ENCODE results near the gene STAT3. TPM values are rescaled to one million over a fixed set of nuclear protein-coding genes. Genes with fewer than 3 reads are reported as not detected.

The STAT3 gene
- total and polyA plus RNA-seq, 4 donors, result 34.1 to 297 (median 178) TPM

DNA sequence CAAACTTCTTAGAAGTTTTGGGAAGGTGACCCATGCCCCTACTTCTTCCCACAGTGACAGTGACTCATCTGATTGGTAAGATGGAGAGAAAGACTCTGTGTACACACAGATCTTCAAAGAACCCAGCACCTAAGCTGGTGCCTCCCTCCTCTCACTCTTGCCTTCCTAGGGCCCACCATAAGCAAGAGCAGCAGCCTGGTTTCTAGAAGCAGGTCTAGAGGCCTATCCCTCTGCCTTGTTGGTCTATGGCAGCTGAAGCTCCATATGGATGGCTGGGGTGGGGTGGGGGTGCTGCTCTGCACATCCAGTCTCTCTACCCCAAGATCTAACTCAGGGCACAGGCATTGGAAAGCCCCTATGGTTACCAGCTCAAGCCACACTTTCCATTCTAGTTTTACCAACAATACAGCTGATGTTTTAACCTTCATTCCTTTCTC lies 47.5 kb downstream of the STAT3 start:
- Histone ChIP-seq H3K4me1 (ENCODE audit: control insufficient read depth in 1 of 2, insufficient read depth in 2 of 2, low read length in 2 of 2) (peaks cover 0 to 1% of the 10 kb centered on the region in 2 donors), H3K4me3 (ENCODE audit: low read length in 2 of 2) (no peak overlapping the region), H3K9me3 (ENCODE audit: control insufficient read depth, low read length) (no peaks in the 10 kb centered on the region), H3K36me3 (ENCODE audit: control insufficient read depth in 1 of 2, insufficient read depth in 2 of 2, low read length in 1 of 2) (peaks cover 11 to 13% of the 10 kb centered on the region in 2 donors), H3K27ac (ENCODE audit: low read depth in 1 of 2, low read length in 2 of 2) (no peak overlapping the region), H3K27me3 (ENCODE audit: control insufficient read depth in 1 of 2, insufficient read depth in 2 of 2, low read length in 1 of 2) (no peaks in the 10 kb centered on the region)
- intact Hi-C loops (cut with DNase I), result no loop called here
- no peak for ATAC-seq (ENCODE audit: low FRiP score)
- DNase-seq, result no peak

DNA sequence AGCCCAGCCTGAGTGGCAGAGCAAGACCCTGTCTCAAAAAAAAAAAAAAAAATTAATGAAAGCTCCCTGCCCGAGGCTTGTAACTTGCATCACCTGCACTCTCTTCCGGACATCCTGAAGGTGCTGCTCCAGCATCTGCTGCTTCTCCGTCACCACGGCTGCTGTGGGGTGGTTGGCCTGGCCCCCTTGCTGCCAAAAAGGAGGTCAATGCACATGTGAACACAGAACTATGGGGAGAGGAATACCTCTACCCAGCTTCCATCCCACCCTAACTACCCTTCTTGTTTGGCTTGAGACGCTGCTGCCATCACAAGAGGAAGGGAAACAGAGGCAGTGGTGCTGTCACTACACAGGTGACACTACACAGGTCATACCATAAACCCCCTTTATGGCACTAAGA lies 49.0 kb downstream of the STAT3 start:
- no peak for ATAC-seq (ENCODE audit: low FRiP score)
- peaks cover 10 to 15% of the 10 kb centered on the region in 2 donors for H3K36me3 ChIP-seq (ENCODE audit: control insufficient read depth in 1 of 2, insufficient read depth in 2 of 2, low read length in 1 of 2)
- intact Hi-C loops (cut with DNase I), result no loop called here
- no peak overlapping the region for H3K27ac ChIP-seq (ENCODE audit: low read depth in 1 of 2, low read length in 2 of 2)
- no peak overlapping the region for H3K4me3 ChIP-seq (ENCODE audit: low read length in 2 of 2)
- no peaks in the 10 kb centered on the region for H3K9me3 ChIP-seq (ENCODE audit: control insufficient read depth, low read length)
- no peaks in the 10 kb centered on the region for H3K27me3 ChIP-seq (ENCODE audit: control insufficient read depth in 1 of 2, insufficient read depth in 2 of 2, low read length in 1 of 2)
- peaks cover 0 to 1% of the 10 kb centered on the region in 2 donors for H3K4me1 ChIP-seq (ENCODE audit: control insufficient read depth in 1 of 2, insufficient read depth in 2 of 2, low read length in 2 of 2)
- WGBS, 2 donors, result 85 to 89% methylated on average over 5 of the region's 5 CpGs
- no peak for DNase-seq

DNA sequence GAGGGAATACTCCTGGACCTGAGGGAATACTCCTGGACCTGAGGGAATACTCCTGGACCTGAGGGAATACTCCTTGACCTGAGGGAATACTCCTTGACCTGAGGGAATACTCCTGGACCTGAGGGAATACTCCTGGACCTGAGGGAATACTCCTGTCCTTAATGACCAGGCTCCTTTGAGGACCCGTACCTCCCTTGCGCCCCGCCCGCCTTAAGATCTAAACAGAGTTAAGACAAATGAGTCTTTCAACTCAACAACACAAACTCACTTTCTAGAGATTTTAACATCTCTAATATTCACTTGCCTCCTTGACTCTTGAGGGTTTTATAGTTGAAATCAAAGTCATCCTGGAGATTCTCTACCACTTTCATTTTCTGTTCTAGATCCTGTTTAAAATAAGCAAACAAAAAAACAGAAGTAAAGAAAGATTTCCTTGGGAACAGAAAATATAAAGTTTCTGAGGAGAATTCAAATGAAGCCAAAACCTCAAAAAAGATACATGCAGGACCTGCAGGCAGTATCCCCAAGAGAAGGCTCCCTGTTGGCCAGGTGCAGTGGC lies 49.7 kb downstream of the STAT3 start:
- Histone ChIP-seq H3K4me1 (ENCODE audit: control insufficient read depth in 1 of 2, insufficient read depth in 2 of 2, low read length in 2 of 2) (peaks cover 0 to 1% of the 10 kb centered on the region in 2 donors), H3K9me3 (ENCODE audit: control insufficient read depth, low read length) (no peaks in the 10 kb centered on the region), H3K36me3 (ENCODE audit: control insufficient read depth in 1 of 2, insufficient read depth in 2 of 2, low read length in 1 of 2) (peaks cover 11 to 15% of the 10 kb centered on the region in 2 donors), H3K27me3 (ENCODE audit: control insufficient read depth in 1 of 2, insufficient read depth in 2 of 2, low read length in 1 of 2) (no peaks in the 10 kb centered on the region), H3K4me3 (ENCODE audit: low read length in 2 of 2) (no peak overlapping the region), H3K27ac (ENCODE audit: low read depth in 1 of 2, low read length in 2 of 2) (no peak overlapping the region)
- DNase-seq (no peak), ATAC-seq (ENCODE audit: low FRiP score) (no peak)
- 87 to 91% methylated on average over 4 of the region's 4 CpGs for whole genome bisulfite sequencing, 2 donors
- intact Hi-C loops (cut with DNase I), result no loop called here

DNA sequence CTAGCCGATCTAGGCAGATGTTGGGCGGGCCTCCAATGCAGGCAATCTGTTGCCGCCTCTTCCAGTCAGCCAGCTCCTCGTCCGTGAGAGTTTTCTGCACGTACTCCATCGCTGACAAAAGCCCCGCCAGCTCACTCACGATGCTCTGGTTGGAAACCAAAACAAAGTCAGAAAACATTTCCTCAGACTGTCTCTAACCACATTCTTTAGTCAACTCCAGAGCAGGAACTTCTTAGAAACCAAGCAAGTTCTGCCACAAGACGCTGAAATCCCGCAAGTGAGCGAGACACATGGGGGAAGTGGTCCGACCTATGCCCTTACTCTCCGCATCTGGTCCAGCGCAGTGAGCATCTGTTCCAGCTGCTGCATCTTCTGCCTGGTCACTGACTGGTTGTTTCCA lies 50.8 kb downstream of the STAT3 start:
- H3K36me3 ChIP-seq (ENCODE audit: control insufficient read depth in 1 of 2, insufficient read depth in 2 of 2, low read length in 1 of 2), result peaks cover 14 to 15% of the 10 kb centered on the region in 2 donors

DNA sequence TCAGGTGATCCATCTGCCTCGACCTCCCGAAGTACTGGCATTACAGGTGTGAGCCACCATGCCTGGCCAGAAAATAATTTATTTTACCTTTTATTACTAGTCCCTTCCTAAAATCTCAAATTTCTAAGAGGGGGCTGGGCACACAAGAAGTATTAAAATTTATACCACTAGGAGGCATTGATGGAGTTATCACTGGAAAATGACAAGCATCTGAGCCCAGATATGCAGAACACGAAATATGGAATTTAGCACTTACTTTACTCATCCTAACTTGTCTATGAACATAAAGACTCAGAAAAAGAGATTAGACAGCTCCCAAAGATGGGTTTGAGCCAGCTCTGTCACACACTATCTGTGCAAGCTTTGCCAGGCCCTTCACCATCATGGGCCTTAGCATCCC lies 53.6 kb downstream of the STAT3 start:
- Histone ChIP-seq H3K27ac (ENCODE audit: low read depth in 1 of 2, low read length in 2 of 2) (no peak overlapping the region), H3K9me3 (ENCODE audit: control insufficient read depth, low read length) (no peaks in the 10 kb centered on the region), H3K27me3 (ENCODE audit: control insufficient read depth in 1 of 2, insufficient read depth in 2 of 2, low read length in 1 of 2) (no peaks in the 10 kb centered on the region), H3K36me3 (ENCODE audit: control insufficient read depth in 1 of 2, insufficient read depth in 2 of 2, low read length in 1 of 2) (peaks cover 13 to 14% of the 10 kb centered on the region in 2 donors), H3K4me1 (ENCODE audit: control insufficient read depth in 1 of 2, insufficient read depth in 2 of 2, low read length in 2 of 2) (no peaks in the 10 kb centered on the region), H3K4me3 (ENCODE audit: low read length in 2 of 2) (no peak overlapping the region)
- no peak for ATAC-seq (ENCODE audit: low FRiP score)
- intact Hi-C loops (cut with DNase I), result no loop called here
- WGBS, 2 donors, result 66 to 67% methylated on average over 3 of the region's 3 CpGs
- no peak for DNase-seq

More for the DNA sequence above, 50.8 kb downstream of the STAT3 start:
- Histone ChIP-seq H3K9me3 (ENCODE audit: control insufficient read depth, low read length) (no peaks in the 10 kb centered on the region), H3K27me3 (ENCODE audit: control insufficient read depth in 1 of 2, insufficient read depth in 2 of 2, low read length in 1 of 2) (no peaks in the 10 kb centered on the region), H3K4me1 (ENCODE audit: control insufficient read depth in 1 of 2, insufficient read depth in 2 of 2, low read length in 2 of 2) (peaks cover 0 to 1% of the 10 kb centered on the region in 2 donors), H3K27ac (ENCODE audit: low read depth in 1 of 2, low read length in 2 of 2) (peak overlapping the region in 1 of 2 donors; percentile 18), H3K4me3 (ENCODE audit: low read length in 2 of 2) (no peak overlapping the region)
- peak in 1 of 2 donors; percentile 64 for DNase-seq
- no peak for ATAC-seq (ENCODE audit: low FRiP score)
- WGBS, 2 donors, result 59 to 67% methylated on average over 15 of the region's 15 CpGs
- intact Hi-C loops (cut with DNase I), result no loop called here

DNA sequence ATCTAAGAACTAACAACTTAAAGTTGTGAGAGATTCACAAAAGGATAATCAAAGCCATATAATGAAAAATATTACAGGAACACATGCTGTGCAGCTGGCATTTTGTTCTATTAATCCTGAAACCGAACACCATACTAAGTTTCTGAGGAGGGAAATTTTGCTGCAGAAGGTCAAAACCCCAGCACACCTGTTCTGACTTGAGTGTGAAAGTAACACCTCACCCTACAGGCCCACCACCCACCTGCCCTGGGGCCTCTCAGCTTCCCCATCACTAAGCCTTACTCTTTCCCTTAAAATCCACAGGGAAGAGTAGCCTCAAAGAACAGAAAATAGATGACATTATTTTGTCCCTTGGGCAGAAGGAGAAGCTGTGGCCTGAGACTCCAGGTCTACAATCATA lies 55.2 kb downstream of the STAT3 start:
- Histone ChIP-seq H3K9me3 (ENCODE audit: control insufficient read depth, low read length) (no peaks in the 10 kb centered on the region), H3K4me3 (ENCODE audit: low read length in 2 of 2) (no peak overlapping the region), H3K4me1 (ENCODE audit: control insufficient read depth in 1 of 2, insufficient read depth in 2 of 2, low read length in 2 of 2) (no peaks in the 10 kb centered on the region), H3K27ac (ENCODE audit: low read depth in 1 of 2, low read length in 2 of 2) (no peak overlapping the region), H3K27me3 (ENCODE audit: control insufficient read depth in 1 of 2, insufficient read depth in 2 of 2, low read length in 1 of 2) (no peaks in the 10 kb centered on the region), H3K36me3 (ENCODE audit: control insufficient read depth in 1 of 2, insufficient read depth in 2 of 2, low read length in 1 of 2) (peaks cover 10 to 14% of the 10 kb centered on the region in 2 donors)
- intact Hi-C loops (cut with DNase I), result no loop called here
- ATAC-seq (ENCODE audit: low FRiP score) (no peak), DNase-seq (no peak)
- WGBS, 2 donors, result 73 to 91% methylated on average over 1 of the region's 1 CpG

DNA sequence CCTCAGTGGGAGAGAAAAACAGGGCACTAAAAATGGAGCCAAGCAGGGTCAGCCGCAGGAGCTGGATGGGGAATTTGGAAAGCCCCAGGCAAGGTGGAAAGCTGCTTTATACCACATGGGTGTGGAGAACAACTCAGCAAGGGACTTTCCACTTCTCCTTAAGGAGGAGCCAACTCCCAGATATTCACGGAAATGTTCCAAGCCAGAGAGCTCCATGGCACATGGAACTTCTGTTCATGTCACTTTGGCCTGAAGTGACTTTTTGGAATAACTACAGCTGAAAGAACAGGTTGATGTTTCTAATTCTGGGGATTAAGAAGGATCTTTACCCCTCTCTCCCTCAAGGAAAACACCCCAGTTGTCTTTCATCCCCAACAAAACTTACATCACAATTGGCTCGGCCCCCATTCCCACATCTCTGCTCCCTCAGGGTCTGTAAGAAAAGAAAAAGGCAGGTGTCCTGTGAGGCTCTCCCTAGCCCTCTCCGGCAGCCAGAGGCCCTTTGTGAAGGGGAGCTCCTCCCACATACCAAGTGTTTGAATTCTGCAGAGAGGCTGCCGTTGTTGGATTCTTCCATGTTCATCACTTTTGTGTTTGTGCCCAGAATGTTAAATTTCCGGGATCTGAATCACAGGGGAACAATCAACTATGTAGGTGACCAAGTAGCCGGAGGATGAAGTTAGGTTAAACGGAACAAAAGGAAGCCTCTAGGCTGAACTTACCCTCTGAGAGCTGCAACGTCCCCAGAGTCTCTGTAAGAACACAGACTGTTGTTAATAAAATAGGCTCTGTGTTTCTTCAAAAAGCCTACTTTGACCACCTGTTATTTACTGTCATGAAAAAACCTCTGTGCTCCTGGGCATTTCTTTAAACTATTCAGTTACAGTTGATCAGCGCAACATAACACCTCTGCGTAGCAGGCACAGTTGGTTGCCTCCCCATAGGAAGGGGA lies 58.9 kb downstream of the STAT3 start:
- WGBS, 2 donors, result 27 to 28% methylated on average over 11 of the region's 11 CpGs
- Histone ChIP-seq H3K4me3 (ENCODE audit: low read length in 2 of 2) (no peak overlapping the region), H3K27me3 (ENCODE audit: control insufficient read depth in 1 of 2, insufficient read depth in 2 of 2, low read length in 1 of 2) (no peaks in the 10 kb centered on the region), H3K4me1 (ENCODE audit: control insufficient read depth in 1 of 2, insufficient read depth in 2 of 2, low read length in 2 of 2) (no peaks in the 10 kb centered on the region), H3K9me3 (ENCODE audit: control insufficient read depth, low read length) (no peaks in the 10 kb centered on the region), H3K36me3 (ENCODE audit: control insufficient read depth in 1 of 2, insufficient read depth in 2 of 2, low read length in 1 of 2) (peaks cover 4 to 5% of the 10 kb centered on the region in 2 donors), H3K27ac (ENCODE audit: low read depth in 1 of 2, low read length in 2 of 2) (peak overlapping the region; percentile 57 to 79)
- DNase-seq (peak in 1 of 2 donors; percentile 47), ATAC-seq (ENCODE audit: low FRiP score) (peak; percentile 62)
- intact Hi-C loops (cut with DNase I), result loop anchor here in 1 of 2 donors (5.0 kb wide), 2 partner anchors 58 to 188 kb away; partner anchors contain the start of gene STAT3

DNA sequence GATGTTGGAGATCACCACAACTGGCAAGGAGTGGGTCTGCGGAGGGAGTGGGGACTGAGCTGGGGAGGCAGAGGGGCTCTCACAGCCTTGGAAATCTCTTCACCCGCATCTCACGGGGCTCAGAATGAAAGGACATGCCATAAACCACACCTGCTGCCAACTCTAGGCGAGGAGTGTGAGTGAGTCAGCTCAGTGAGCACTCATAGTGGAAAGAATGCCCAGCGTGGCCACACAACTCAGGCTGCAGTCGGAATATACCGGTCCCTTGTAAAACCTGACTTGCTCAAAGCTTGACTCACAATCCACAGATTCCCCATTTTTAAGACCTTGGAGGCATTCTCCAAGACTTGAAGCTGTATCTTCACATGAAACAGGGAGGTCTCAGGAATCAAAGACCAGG lies 63.2 kb downstream of the STAT3 start:
- no peaks in the 10 kb centered on the region for H3K4me1 ChIP-seq (ENCODE audit: control insufficient read depth in 1 of 2, insufficient read depth in 2 of 2, low read length in 2 of 2)
- ATAC-seq (ENCODE audit: low FRiP score) (peak; percentile 68), DNase-seq (peak; percentile 75 to 81)
- no peaks in the 10 kb centered on the region for H3K9me3 ChIP-seq (ENCODE audit: control insufficient read depth, low read length)
- no peak overlapping the region for H3K4me3 ChIP-seq (ENCODE audit: low read length in 2 of 2)
- no peaks in the 10 kb centered on the region for H3K27me3 ChIP-seq (ENCODE audit: control insufficient read depth in 1 of 2, insufficient read depth in 2 of 2, low read length in 1 of 2)
- H3K36me3 ChIP-seq (ENCODE audit: control insufficient read depth in 1 of 2, insufficient read depth in 2 of 2, low read length in 1 of 2), result peaks cover 0 to 5% of the 10 kb centered on the region in 2 donors
- peak overlapping the region; percentile 22 to 65 for H3K27ac ChIP-seq (ENCODE audit: low read depth in 1 of 2, low read length in 2 of 2)
- intact Hi-C loops (cut with DNase I), result loop anchor here (2.0 to 5.0 kb wide), 3 partner anchors 62 to 196 kb away; partner anchors contain the start of gene STAT3 (in 1 of the 2)
- 15% methylated on average over 7 of the region's 7 CpGs for WGBS, 2 donors

Data from aorta (tissue), 5 donors.